NT2/D1 (cell line): ENCODE results near the gene WDFY4.
"Not testable (repeated sequence)": the region's sequence is repeated elsewhere in the genome, so short reads cannot be mapped to it uniquely, and the experiment has no call there.

Source experiments
- DNase-seq: peaks from one replicate; pipeline ENCODE4 v3.0.0-alpha.2; 2011; ENCODE audit warnings: low read depth, low spot score
- H3K27me3 ChIP-seq: 2 replicates; pipeline ENCODE4 v1.6.0; 2011; ENCODE audit warnings: mild to moderate bottlenecking; ENCODE audit not compliant: insufficient read length, insufficient read depth
- H3K36me3 ChIP-seq: 2 replicates; pipeline ENCODE4 v1.6.1; 2011; ENCODE audit warnings: mild to moderate bottlenecking, low read length, mixed read lengths; ENCODE audit not compliant: insufficient read depth, insufficient read length
- H3K4me1 ChIP-seq: 2 replicates; pipeline ENCODE4 v1.5.1; 2011; ENCODE audit not compliant: insufficient read depth, insufficient read length
- H3K4me3 ChIP-seq: 2 replicates; pipeline ENCODE4 v1.5.1; 2011; ENCODE audit warnings: low read depth; ENCODE audit not compliant: insufficient read length
- H3K9ac ChIP-seq: 2 replicates; pipeline ENCODE4 v1.6.0; 2011; ENCODE audit warnings: low read depth; ENCODE audit not compliant: insufficient read length
- H3K9me3 ChIP-seq: 2 replicates; pipeline ENCODE4 v1.5.1; 2011; ENCODE audit warnings: mild to moderate bottlenecking, low read length; ENCODE audit not compliant: insufficient read depth
- SUZ12 ChIP-seq: IDR thresholded peaks from 2 replicates; pipeline ENCODE4 v1.6.1; 2011; ENCODE audit not compliant: insufficient read length, insufficient read depth; ENCODE audit errors: extremely low read depth
- YY1 ChIP-seq: IDR thresholded peaks from 2 replicates; pipeline ENCODE4 v1.6.1; 2011; ENCODE audit not compliant: insufficient read length, insufficient read depth
- ZNF274 ChIP-seq: IDR thresholded peaks from 2 replicates; pipeline ENCODE4 v1.6.1; 2011; ENCODE audit warnings: mild to moderate bottlenecking, low read depth, low read length

Gene WDFY4

DNA sequence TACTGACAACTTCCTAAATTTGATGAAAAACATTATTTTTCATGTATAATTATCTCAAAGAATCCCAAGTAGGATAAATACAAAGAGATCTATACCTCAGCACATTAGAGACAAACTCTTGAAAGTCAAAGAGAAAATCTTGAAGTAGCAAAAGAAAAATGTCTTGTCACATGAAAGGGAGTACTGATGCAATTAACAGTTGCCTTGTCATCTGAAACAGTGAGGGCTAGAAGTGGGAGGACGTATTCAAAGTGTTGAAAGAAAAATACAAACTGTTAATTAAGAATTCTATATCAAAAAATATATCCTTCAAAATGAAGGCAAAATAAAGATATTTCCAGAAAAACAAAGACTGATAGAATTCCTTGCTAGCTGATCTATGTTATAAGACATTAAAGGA, 44.3 kb upstream of the WDFY4 start:
- H3K4me3 ChIP-seq = no peak overlapping the region
- H3K4me1 ChIP-seq = no peaks in the 10 kb centered on the region
- TF ChIP-seq SUZ12 = no peak
- TF ChIP-seq ZNF274 = no peak
- no peak for TF ChIP-seq YY1
- H3K27me3 ChIP-seq = no peaks in the 10 kb centered on the region
- H3K9me3 ChIP-seq = peaks cover 5% of the 10 kb centered on the region; the same call in 1 of the 2 replicates
- DNase-seq = no peak
- H3K9ac ChIP-seq = no peak overlapping the region
- H3K36me3 ChIP-seq = no peaks in the 10 kb centered on the region

DNA sequence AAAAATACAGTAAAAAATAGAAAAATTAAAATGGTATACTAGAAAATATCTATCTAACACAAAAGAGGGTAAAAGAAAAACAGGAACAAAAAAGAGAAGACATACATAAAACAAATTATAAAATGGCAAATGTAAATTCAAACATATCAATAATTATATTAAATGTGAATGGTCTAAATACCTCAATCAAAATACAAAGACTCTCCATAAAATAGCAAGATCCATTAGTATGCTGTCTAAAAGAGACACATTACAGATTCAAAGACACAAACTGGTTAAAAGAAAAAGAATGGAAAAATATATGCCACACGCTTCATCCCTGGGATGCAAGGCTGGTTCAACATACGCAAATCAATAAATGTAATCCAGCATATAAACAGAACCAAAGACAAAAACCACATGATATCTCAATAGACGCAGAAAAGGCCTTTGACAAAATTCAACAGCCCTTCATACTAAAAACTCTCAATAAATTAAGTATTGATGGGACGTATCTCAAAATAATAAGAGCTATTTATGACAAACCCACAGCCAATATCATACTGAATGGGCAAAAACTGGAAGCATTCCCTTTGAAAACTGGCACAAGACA, 43.5 kb upstream of the WDFY4 start:
- DNase-seq, H3K36me3 ChIP-seq, H3K27me3 ChIP-seq, H3K4me3 ChIP-seq, H3K9ac ChIP-seq, H3K4me1 ChIP-seq, H3K9me3 ChIP-seq: not testable (repeated sequence)

DNA sequence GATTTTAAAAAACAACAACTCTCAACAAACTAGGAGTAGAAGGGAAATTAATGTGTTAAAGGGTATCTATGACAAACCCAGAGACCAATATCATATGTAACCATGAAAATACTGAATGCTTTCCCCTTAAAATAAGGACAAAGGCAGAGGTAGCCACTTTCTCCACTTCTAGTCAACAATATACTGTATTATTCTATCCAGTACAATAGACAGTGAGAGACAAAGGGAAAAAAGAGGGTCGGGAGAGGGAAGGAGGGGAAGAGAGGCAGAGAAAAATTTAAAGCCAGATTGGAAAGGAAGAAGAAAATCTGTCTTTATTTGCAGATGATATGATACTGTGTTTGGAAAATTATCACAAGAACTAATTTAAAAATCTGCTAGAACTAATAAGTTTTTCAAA, 39.1 kb upstream of the WDFY4 start:
- no peaks in the 10 kb centered on the region for H3K36me3 ChIP-seq
- H3K27me3 ChIP-seq = no peaks in the 10 kb centered on the region
- DNase-seq = no peak
- H3K9ac ChIP-seq = no peak overlapping the region
- peaks cover 5% of the 10 kb centered on the region; the same call in 1 of the 2 replicates for H3K9me3 ChIP-seq
- no peak overlapping the region for H3K4me3 ChIP-seq
- TF ChIP-seq ZNF274 = no peak
- TF ChIP-seq SUZ12 = no peak
- TF ChIP-seq YY1 = no peak
- H3K4me1 ChIP-seq = no peaks in the 10 kb centered on the region

DNA sequence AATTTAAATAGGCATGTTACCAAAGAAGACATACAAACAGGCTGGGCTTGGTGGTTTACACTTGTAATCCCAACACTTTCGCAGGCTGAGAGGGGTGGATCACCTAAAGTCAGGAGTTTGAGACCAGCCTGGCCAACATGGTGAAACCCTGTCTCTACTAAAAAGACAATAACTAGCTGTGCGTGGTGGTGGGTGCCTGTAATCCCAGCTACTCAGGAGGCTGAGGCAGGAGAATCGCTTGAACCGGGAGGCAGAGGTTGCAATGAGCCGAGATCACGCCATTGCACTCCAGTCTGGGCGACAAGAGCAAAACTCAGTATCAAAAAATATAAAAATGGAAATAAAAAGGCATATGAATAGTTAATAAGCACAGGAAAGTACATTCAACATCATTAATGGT, 37.6 kb upstream of the WDFY4 start:
- not testable (repeated sequence) for H3K4me3 ChIP-seq, H3K4me1 ChIP-seq, H3K27me3 ChIP-seq, H3K9ac ChIP-seq, H3K36me3 ChIP-seq, DNase-seq, H3K9me3 ChIP-seq

DNA sequence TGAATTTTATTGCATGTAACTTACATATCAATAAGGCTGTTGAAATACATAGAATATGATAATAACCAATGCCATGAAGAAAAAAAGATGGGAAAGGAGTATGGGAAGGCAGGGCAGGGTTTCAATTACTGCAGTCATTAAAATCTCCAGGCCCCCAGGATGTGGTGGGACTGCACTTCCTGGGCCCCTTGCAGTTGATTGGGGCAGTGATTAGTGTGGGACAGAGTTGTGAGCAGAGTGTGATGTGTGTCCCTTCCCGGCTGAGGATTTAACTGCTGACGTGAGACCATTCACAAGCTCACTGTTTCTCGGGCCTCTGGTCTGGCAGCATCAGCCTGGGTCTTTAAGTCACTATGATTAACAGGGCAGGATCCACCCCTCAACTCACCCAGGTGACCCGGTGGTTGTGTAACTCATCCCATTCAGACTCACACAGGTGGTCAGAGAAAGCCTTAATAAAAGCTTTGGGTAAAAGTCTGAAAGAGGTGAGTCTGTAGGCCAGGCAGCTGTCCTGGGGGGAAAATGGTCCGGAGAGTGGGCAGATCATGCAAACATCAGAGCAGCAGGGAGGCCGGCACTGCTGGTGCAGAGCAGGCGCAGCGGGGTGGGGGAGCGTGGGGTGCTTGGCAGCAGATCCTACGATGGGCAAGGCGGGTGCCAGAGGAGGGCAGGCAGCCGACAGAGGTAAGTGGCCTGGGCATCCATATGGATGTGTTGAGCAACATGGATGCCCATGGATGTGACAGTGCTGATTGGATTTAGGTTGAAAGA, 36.3 kb upstream of the WDFY4 start:
- Histone ChIP-seq H3K4me1 (no peaks in the 10 kb centered on the region), H3K9me3 (no peaks in the 10 kb centered on the region), H3K4me3 (no peak overlapping the region), H3K27me3 (no peaks in the 10 kb centered on the region), H3K36me3 (no peaks in the 10 kb centered on the region), H3K9ac (no peak overlapping the region)
- TF ChIP-seq SUZ12 (no peak), YY1 (no peak), ZNF274 (no peak)
- DNase-seq = no peak

DNA sequence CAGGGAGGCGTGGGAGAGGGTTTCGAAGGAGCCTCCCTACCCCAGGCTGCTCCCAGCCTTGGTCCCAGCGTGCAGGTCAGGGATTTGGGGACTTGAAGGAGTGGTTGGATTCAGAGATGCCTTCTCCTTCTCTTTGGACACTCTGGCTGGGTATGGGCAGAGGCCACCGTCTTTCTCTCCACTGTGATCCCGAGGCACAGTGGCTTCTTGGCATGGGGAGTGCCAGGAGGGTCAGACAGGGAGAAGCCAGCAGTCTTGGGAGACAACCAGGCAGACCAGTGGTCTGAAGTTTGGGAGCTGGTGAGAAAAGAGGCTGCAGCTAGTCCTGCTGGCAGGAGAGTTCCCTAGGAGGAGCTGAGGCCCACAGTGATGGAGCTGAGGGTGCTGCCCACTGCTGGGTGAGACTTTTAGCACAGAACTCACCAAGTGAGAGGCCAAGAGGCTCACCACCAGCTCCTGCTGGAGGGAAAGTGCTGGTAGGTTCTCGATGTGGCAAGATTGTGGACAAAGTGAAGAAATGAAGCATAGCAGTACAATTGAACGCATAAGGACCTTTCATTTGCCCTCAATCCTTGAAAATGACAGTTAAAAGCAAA, 35.2 kb upstream of the WDFY4 start:
- no peaks in the 10 kb centered on the region for H3K4me1 ChIP-seq
- H3K9me3 ChIP-seq = no peaks in the 10 kb centered on the region
- H3K4me3 ChIP-seq = no peak overlapping the region
- peaks cover 1% of the 10 kb centered on the region for H3K27me3 ChIP-seq
- no peak for DNase-seq
- no peak overlapping the region for H3K9ac ChIP-seq
- H3K36me3 ChIP-seq = no peaks in the 10 kb centered on the region
- TF ChIP-seq YY1 (no peak), ZNF274 (no peak), SUZ12 (no peak)

DNA sequence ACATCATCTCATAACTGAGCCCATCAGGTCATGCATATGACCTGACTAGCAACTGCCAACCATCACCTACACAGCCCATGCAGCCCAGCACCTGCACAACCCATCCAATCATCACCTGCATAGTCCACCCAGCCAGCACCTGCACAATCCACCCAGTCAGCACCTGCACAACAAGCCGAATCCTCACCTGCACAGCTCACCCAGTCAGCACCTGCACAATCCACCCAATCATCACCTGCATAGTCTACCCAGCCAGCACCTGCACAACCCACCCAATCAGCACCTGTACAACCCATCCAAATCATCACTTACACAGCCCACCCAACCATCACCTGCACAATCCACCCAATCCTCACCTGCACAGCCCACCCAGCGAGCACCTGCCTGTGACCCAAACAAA, 33.4 kb upstream of the WDFY4 start:
- no peaks in the 10 kb centered on the region for H3K9me3 ChIP-seq
- H3K27me3 ChIP-seq = peaks cover 10% of the 10 kb centered on the region
- no peak for DNase-seq
- no peak overlapping the region for H3K9ac ChIP-seq
- H3K4me3 ChIP-seq = no peak overlapping the region
- H3K4me1 ChIP-seq = peaks cover 2% of the 10 kb centered on the region
- H3K36me3 ChIP-seq = no peaks in the 10 kb centered on the region
- TF ChIP-seq YY1 = no peak
